GM19240 (cell line): Measurements from ENCODE around the gene FOXJ3.

ENCODE experiments used
- DNase-seq: peaks from one replicate; pipeline ENCODE4 v3.0.0; 2011; ENCODE audit warnings: low spot score; ENCODE audit not compliant: insufficient read length

The FOXJ3 gene

DNA sequence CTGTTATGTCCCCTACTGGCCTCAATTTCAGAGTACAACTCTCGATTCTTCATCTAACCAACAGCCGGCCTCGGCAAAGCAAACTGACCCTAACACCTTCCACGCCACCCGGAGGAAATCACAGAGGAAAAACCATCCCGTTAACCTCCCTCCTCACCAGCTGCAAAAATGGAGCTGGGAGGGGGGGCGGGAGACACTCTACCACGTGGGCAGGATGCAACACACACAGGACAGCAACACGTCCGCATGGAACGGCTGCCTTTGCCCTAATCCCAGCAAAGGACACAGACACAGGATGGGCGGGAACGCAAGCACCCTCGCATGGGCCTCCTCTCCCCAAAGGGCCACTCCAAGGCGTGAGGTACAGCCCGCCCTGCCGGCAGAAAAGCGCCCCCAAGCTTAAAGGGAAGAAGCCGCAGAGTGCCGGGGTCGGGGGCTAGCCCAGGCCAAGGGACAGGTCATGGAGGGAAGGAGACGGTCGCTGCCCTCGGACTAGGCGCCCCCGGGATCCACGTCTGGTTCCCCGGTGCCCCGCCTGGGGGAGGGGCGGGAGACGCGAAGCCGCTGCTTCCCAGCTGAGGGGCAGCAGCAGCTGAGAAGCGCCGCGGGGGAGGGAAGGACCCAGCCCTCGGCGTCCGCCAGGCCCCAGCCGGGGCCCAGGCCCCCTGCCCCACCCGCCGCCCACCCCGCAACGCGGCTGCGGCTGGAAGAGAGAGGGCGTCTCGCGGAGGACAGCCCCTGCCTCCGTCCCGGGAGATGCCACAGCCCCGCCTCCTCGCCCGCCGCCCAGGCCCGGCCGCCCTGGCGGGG is 590 bp downstream of the FOXJ3 start:
- DNase-seq = no peak

DNA sequence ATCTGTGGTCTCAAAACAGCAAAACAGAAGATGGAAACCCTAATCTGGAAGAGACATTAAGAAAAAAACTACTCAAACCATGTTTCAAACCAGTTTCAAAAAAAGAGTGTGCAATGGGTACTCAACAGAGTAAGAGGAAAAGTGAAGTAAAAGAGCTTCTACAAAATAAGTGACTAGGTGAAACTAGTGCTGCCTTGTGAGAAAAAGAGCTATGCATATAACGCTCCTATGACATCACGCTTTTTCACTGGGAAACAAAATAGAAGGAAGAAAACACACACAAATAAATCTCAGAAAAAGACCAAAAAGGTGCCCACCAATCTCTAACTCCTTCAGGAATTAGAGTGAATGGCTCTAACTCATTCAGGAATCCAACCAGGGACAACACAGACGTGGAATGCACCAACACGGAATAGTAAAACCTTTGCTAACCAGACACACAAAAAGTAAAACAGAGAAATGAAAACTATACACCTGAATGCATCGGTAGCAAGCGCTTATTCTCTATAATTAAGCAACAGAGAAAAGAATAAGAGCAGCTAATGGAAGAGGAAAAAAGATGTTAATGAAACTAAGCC is 1.3 kb downstream of the FOXJ3 start:
- no peak for DNase-seq

DNA sequence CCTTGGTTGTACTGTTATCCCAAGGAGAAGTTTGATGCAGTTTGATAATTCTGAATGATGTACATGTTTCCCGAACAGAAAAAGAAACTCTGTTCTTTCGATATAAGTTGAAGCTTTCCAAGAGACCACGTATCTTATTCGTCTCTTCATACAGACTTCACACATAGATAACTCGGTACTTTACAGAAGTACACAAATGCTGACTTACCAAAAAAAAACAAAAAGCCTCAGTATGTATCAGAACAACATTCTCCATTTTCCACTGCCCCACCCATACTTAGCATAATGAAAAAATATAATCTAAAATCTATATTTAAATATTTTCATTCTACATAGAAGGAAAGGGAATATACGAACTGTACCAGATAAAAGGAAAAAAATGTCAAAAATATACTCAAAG is 2.2 kb downstream of the FOXJ3 start:
- no peak for DNase-seq

DNA sequence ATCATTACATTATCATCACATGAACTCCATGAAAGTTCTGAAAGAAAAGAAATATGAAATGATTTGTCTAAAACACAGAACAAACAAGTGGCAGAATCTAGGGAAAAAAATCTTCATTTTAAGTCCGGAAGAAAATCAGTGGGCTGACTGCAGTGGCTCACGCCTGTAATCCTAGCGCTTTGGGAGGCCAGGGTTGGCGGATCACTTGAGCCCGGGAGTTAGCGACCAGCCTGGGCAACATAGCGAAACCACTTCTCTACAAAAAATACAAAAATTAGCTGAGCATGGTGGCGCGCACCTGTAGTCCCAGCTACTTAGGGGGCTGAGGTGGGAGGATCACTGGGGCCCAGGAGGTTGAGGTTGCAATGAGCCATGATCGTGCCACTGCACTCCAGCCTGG is 4.8 kb downstream of the FOXJ3 start:
- no peak for DNase-seq

DNA sequence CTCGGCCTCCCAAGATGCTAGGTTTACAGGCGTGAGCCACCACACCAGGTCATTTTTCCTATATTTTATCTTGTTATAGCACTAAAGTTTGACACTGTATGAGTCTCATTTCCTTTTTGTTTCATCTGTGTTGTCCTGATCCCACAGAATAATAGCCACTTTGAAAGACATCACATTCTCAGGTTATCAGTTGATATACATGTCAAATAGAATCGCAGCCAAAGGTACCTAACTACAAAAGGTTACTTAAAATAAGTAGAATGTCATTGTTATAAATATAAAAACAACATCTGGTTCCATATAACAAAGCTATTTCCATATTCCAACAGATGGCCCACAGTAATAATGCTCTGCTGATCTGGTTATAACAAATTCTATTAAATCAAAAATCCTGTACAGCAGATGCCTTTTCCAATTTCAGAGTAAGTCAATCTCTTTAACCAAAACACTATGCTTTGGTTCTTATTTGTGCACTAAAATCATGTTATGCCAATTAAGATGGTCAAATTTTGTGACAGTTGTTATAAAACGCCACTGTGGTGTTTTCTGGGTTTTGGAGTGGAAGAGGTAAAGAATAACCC is 6.0 kb downstream of the FOXJ3 start:
- DNase-seq = no peak

DNA sequence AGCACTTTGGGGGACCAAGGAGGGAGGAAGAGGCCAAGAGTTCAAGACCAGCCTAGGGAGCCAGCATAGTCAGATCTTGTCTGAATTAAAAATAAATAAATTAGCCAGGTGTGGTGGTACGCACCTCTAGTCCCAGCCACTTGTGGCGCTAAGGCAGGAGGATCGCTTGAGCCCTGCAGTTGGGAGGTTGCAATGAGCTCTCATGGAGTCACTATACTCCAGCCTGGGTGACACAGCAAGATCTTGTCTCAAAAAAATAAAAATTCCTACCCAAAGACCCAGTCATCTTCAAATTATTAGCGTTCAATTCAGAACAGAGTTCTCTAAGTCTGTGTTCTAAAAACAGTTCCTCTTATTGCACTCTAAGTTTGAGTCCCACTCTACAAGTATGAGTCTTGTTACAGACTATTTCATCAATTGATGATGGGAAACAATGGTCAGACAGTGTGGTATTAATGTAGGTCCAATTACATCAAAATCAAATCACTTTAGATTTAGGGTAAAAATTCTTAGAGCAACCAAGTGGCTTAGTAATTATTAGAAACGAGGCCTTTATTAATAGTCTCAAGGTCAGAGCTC is 6.9 kb downstream of the FOXJ3 start:
- DNase-seq = no peak

DNA sequence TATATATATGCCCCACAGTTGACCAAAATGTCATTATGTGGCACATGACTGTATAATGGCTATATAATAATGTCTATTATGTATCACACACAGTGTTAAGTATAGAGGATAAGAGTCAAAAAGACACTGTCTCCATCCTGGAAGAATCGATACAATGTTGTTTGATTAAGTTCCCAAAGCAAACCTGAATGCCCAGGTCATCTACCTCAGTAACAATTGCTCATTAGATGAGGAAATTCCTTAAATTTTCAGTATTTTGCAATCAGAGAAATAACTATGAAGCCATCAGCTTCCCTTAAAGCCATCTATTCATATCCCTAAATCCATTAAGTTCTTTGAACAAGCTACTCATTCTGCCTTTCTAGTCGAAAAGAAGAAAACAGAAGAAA is 10.0 kb downstream of the FOXJ3 start:
- DNase-seq = no peak

DNA sequence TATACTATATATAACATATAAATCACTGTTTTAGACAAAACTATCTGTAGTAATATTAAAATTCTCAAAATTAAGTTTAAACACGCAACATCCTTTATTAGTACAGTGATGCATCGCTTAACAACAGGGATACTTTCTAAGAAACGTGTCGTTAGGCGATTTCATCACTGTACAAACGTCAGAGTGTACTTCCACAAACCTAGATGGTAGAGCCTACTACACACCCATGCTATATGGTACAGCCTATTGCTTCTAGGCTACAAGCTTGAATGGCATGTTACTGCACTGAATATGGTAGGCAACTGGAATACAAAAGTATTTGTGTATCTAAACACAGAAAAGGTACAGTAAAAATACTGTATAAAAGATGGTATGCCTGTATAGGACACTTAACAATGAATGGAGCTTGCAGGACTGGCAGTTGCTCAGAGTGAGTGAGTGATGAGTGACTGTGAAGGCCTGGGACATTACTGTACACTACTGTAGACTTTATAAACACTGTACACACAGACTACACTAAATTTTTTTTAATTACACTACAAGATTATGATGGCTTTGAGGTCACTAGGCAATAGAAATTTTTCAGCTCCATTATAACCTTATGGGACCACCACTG is 10.5 kb downstream of the FOXJ3 start:
- DNase-seq = no peak

DNA sequence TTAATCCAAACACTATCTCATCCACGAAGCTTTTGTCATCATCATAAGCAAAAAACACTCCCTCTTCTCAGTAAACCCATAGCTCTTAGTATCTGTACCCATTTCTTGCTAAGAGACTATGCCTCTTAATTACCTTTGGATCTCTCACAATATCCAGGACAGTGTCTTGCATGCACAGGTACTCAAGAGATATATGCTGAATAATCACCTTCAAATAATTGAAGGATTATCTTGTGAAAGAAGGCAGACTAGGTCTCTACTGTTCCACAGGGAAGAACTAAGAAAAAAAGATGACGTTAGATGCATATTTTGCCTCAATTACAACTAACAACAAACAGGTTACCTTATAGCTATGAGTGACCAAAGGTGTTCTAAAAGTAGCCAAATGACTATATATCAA is 11.5 kb downstream of the FOXJ3 start:
- DNase-seq = no peak

DNA sequence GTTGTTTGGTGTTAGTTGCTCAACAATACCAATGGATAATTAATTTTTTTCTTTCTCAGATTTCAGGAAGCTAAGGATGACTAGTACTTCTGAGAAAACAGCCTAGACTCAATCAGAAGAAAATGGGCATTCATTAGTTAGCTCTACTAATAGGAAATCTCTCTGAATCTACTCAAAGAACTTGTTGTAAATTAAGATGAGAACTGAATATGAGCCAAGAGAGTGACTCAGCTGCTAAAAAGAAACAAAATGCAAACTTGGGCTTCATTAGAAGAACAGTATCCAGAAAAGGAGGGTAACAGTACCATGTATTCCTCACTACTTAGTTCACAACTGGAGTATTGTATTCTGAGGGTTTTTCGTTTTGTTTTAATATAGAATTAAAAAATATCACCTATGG is 12.5 kb downstream of the FOXJ3 start:
- DNase-seq = no peak

DNA sequence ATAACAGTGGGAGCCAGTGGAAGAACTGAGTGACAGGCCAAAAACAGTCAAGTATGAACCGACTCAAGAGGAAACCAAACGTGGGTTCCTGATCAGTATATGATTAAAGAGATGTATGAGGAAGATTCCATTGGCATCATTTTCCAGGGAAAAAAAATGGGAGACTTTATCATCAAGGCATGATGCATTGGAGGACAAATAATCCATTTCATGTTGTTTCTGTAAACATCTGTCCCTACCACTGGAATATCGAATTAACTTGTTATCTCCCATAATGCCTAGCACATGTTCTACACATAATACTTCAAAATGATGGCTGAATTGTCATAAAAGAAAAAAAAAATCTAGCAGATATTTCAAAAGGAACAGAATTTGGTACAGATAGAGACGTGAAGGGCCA is 13.3 kb downstream of the FOXJ3 start:
- no peak for DNase-seq

DNA sequence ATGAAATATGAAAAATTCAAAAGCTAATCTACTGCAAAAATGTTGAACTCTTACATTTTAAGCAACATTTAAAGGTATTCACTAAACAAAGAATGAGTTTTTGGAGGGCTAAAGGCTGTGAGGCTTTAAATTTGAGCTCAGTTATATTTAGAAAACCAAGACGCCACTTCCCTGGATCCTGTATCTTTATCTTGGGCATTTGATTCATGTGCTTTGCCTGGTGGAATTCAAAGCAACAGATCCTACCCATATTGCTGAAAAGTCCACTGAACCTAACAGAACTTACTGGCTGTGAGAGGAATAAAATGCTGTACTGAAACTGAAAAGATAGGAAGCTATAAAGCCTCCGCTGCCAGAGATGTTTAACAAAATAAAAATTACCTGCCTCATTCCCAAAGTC is 14.3 kb downstream of the FOXJ3 start:
- no peak for DNase-seq

DNA sequence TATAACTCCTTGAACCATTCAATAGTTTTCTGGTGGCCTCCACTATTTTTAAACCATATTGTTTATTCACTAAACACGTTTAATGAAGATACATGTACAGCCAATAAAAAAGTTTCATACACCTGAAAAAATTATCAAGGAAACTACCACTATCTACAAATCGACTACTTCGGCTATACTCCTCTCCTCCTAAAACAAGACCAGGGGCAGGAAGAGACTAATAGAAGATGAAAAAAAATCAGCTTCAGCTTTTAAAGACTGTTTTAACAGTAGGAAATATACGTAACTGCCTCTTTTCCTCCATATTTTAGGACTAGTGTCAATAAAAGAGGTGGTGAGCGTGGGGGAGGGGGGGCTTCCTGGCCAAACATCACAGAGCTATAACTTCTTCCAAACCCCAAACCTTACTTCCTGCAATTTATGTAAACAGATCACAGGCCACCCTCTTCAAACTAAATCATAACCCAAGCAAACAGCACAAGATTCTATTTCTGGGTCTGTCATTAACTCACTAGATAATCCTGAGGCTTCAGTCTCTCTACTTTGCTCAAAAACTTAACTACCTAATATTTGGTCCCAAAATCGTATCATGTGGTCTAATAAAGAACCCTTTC is 15.1 kb downstream of the FOXJ3 start:
- no peak for DNase-seq

DNA sequence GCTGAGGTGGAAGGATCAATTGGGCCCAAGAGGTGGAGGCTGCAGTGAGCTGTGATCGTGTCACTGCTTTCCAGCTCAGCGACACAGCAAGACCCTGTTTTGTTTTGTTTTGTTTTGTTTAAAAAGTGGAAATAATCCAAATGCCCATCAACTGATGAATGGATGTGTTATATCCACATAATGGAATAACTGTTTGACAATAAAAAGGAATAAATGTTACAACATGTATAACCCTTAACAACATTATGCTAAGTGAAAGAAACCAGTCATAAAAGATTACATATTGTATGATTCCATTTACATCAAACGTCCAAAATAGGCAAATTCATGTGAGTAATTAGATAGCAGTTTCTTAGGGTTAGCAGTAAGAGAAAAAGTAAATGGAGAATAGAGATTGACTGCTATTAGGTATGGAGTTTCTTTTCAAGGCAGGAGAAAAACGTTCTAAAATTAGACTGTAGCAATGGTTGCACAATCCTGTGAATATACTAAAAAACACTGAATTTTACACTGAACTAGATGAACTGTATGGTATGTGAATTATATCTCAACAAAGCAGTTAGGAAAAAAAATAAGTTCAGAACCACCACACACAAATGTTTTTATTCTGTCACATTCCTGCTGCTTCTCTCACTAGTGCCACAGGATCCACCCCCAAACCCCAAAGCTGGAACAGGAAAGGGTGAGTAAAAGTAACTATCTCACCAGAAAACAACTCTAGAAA is 15.7 kb downstream of the FOXJ3 start:
- DNase-seq = no peak

DNA sequence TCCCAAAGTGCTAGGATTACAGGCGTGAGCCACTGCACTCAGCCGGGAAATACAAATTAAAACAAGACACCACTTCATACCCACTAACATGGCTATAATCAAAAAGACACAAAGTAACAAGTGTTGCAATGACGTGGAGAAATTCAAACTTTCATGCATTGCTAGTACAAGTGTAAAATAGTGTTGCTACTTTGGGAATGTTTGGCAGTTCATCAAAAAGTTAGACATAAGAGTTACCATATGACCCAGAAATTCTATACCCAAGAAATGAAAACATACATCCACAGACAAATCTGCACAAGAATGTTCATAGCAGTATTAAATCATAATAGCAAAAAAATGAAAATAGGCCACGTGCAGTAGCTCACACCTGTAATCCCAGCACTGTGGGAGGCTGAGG is 16.4 kb downstream of the FOXJ3 start:
- DNase-seq = no peak

DNA sequence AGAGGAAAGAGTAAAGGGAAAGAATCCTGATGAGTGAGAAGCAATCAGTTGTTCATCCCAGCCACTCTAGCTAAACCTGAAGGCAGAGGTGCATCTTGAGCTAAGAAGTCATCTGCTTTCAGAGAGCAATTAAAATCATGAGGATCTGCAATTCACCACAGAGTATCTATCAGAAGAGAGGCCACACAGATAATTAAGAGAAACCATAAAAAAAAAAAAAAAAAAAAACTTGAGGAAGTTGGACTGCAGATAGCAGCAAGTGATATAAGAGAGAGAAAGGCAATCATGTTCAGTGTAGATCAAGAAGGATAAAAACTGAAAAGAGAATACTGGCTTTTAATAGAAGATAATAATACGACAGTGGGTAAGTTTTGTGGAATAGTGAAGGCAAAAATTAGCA is 17.7 kb downstream of the FOXJ3 start:
- DNase-seq = no peak

DNA sequence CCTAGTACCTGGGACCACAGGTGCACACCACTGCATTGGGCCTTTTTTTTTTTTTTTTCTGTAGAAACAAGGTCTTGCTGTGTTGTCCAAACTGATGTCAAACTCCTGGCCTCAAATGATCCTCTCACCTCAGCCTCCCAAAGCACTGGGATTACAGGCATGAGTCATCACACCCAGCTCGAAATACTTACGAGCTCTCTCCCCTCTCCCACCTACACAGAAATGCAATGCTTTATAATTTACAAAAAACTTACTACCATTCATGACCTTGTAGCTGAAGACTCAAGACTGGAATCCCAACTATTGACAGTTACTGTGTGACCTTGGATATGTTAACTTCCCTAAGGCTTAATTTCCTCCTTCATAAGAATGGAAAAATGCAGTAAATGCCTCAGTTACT is 18.7 kb downstream of the FOXJ3 start:
- DNase-seq = no peak

DNA sequence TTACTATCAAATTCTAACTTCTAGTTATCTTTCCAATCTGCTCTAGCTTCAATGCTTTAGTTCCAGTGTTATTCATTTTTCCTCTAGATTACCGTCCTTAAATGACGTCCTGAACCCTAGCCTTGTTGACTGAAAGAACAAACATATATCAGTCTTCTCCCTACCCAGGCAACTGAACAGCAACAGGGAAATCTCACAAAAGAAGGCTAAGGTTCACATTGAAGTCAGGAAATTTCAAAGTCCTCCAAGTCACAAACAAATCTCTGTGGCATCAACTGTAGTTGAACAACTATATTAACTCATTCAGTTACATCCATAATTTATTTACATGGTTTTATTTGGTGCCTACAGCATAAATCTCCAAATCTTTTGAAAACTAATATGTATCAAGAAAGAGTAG is 19.5 kb downstream of the FOXJ3 start:
- no peak for DNase-seq

DNA sequence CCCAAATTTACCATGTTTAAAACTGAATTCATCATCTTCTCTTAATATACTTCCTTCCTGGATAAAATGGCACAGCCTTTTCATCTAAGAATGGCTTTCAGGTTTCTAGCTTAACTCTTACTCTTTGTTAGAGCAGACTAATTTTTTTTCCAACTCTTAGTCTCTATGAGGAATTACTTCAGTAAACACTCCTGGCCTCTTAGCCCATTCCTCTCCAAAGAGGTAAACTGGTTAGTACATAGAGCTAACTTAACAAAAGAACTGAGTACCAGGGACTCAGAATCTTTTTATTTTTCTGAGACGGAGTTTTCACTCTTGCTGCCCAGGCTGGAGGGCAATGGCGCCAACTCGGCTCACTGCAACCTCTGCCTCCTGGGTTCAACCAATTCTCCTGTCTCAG is 21.1 kb downstream of the FOXJ3 start:
- DNase-seq = no peak

DNA sequence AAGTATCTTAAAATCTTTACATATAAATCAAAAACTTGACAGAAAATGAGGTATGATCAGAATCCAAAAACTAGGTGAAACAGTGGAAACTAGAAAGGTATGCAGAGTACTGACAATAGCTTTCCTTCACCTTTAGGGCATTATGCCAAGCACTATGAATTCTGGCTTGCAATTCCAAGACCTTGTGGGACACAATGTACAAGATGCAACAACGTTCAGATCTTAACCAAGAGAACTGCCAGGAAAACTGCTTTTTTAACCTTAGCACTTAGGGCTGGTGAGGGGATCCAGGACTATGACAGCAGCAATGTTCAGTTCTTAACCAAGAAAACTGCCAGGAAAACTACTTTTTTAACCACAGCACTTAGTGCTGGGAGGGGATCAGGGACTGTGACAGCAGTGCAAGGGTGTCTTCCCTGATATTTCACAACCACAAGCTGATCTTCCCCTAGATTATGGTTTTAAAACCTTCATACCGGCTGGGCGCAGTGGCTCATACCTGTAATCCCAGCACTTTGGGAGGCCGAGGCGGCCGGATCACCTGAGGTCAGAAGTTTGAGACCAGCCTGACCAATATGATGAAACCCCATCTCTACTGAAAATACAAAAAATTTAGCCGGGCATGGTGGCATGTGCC is 22.3 kb downstream of the FOXJ3 start:
- DNase-seq = no peak

DNA sequence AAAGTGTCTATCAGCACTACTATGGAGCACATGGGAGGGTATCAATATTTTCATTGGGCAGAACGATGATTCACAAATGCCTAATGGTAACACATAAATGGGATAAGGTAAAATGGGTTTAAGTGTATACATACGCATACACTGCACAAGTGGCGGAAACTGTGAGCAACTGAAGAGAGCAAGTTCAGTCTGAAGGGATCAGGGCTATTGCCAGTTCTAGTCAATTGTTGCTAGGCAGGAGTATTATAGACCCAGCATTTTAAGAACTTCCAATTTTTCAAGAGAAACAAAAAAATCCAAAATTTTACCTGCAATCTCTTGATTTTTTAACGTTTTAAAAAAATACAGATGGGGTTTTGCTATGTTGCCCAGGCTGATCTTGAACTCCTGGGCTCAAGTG is 23.1 kb downstream of the FOXJ3 start:
- DNase-seq = no peak
